HG02852 (cell line): ENCODE measurements around the gene AP4E1.
"Not testable (repeated sequence)": the region's sequence is repeated elsewhere in the genome, so short reads cannot be mapped to it uniquely, and the experiment has no call there.

Source experiments
- ATAC-seq: cut with Tn5 transposase; IDR thresholded peaks from one replicate; pipeline ENCODE4 v1.9.1; 2021; ENCODE audit warnings: mild to moderate bottlenecking, moderate library complexity; ENCODE audit not compliant: unreplicated experiment

Gene AP4E1

GRCh38 chr15:50888054-50888453 is 20.4 kb upstream of the AP4E1 start:
- ATAC-seq, result no peak

- ATAC-seq, result no peak
Measured at GRCh38 chr15:50889589-50889988, 18.9 kb upstream of the AP4E1 start.

GRCh38 chr15:50890751-50891150 is 17.7 kb upstream of the AP4E1 start:
- no peak for ATAC-seq

GRCh38 chr15:50891159-50891558 is 17.3 kb upstream of the AP4E1 start:
- no peak for ATAC-seq

GRCh38 chr15:50893976-50894375 is 14.5 kb upstream of the AP4E1 start:
- no peak for ATAC-seq

- ATAC-seq, result not testable (repeated sequence)
Measured at GRCh38 chr15:50901390-50901789, 7.1 kb upstream of the AP4E1 start.

GRCh38 chr15:50904211-50904610 is 4.3 kb upstream of the AP4E1 start:
- ATAC-seq, result no peak

- ATAC-seq, result no peak
Measured at GRCh38 chr15:50905055-50905454, 3.4 kb upstream of the AP4E1 start.

- peak; percentile 62 for ATAC-seq
Measured at GRCh38 chr15:50906954-50907600, 1.4 kb upstream of the AP4E1 start.

GRCh38 chr15:50907601-50908208 is 778 bp upstream of the AP4E1 start:
- ATAC-seq, result peak; percentile 33

GRCh38 chr15:50909010-50909317 is 481 bp downstream of the AP4E1 start:
- ATAC-seq, result no peak

GRCh38 chr15:50910426-50910795 is 1.9 kb downstream of the AP4E1 start:
- ATAC-seq, result not testable (repeated sequence)

- ATAC-seq, result no peak
Measured at GRCh38 chr15:50911001-50911400, 2.5 kb downstream of the AP4E1 start.

- no peak for ATAC-seq
Measured at GRCh38 chr15:50911621-50912020, 3.1 kb downstream of the AP4E1 start.

- no peak for ATAC-seq
Measured at GRCh38 chr15:50916400-50916799, 7.9 kb downstream of the AP4E1 start.

- ATAC-seq, result not testable (repeated sequence)
Measured at GRCh38 chr15:50919359-50919758, 10.9 kb downstream of the AP4E1 start.

- ATAC-seq, result no peak
Measured at GRCh38 chr15:50925281-50925680, 16.8 kb downstream of the AP4E1 start.

GRCh38 chr15:50929062-50929461 is 20.6 kb downstream of the AP4E1 start:
- ATAC-seq, result no peak

- no peak for ATAC-seq
Measured at GRCh38 chr15:50930792-50931191, 22.3 kb downstream of the AP4E1 start.

- ATAC-seq, result no peak
Measured at GRCh38 chr15:50933341-50933740, 24.9 kb downstream of the AP4E1 start.

GRCh38 chr15:50938525-50938924 is 30.0 kb downstream of the AP4E1 start:
- no peak for ATAC-seq

GRCh38 chr15:50939911-50940310 is 31.4 kb downstream of the AP4E1 start:
- no peak for ATAC-seq

- ATAC-seq, result no peak
Measured at GRCh38 chr15:50940506-50940905, 32.0 kb downstream of the AP4E1 start.
